ENCODE results near the gene KRTAP2-3. TPM values are rescaled to one million over a fixed set of nuclear protein-coding genes. Genes with fewer than 3 reads are reported as not detected.
"Not testable (repeated sequence)": the region's sequence is repeated elsewhere in the genome, so short reads cannot be mapped to it uniquely, and the experiment has no call there.

The KRTAP2-3 gene
- total RNA-seq, 2 donors from 2014 or later: not detected

- H3K9me3 Mint-ChIP-seq; H3K27ac Mint-ChIP-seq; H3K36me3 Mint-ChIP-seq (ENCODE audit: low read depth); H3K4me3 Mint-ChIP-seq; H3K4me1 Mint-ChIP-seq: not testable (repeated sequence)
- H3K27me3 Mint-ChIP-seq: peaks cover 26% of the 10 kb centered on the region
- ATAC-seq (replicated peaks): peak; percentile 61
These were observed 23.5 kb upstream of the KRTAP2-3 start for GRCh38 chr17:41083427-41083826.

DNA sequence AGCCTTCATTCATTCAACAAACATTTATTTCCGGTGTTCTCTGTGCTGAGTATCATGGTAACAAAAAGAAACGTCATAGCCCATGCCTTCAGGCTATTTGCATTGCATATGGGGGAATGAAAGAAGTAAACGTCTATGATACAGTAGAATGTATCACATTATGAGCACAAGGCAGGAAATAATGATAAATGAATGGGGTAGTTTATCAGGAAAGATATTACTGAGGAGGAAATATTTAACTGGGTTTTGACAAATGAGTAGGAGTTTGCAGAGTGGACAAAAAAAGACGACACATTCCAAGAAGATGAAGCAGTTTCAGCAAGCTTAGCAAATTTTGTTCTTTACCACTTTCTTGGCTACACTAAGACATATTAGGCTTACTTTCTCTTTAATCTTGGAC is 22.7 kb upstream of the KRTAP2-3 start:
- no peak for ATAC-seq (replicated peaks)
- no peak overlapping the region for H3K27ac Mint-ChIP-seq
- no peak overlapping the region for H3K4me3 Mint-ChIP-seq
- H3K27me3 Mint-ChIP-seq: peaks cover 24% of the 10 kb centered on the region
- no peaks in the 10 kb centered on the region for H3K36me3 Mint-ChIP-seq (ENCODE audit: low read depth)
- H3K9me3 Mint-ChIP-seq: no peaks in the 10 kb centered on the region
- H3K4me1 Mint-ChIP-seq: no peaks in the 10 kb centered on the region

GRCh38 chr17:41076788-41077187 is 16.9 kb upstream of the KRTAP2-3 start:
- no peak for ATAC-seq (replicated peaks)

GRCh38 chr17:41073676-41074075 is 13.8 kb upstream of the KRTAP2-3 start:
- H3K27ac Mint-ChIP-seq: no peak overlapping the region
- no peak for ATAC-seq (replicated peaks)
- no peak overlapping the region for H3K4me3 Mint-ChIP-seq
- peaks cover 14% of the 10 kb centered on the region for H3K27me3 Mint-ChIP-seq
- no peaks in the 10 kb centered on the region for H3K4me1 Mint-ChIP-seq
- no peaks in the 10 kb centered on the region for H3K36me3 Mint-ChIP-seq (ENCODE audit: low read depth)
- no peaks in the 10 kb centered on the region for H3K9me3 Mint-ChIP-seq

More at GRCh38 chr17:41076788-41077187, 16.9 kb upstream of the KRTAP2-3 start:
- no peaks in the 10 kb centered on the region for H3K36me3 Mint-ChIP-seq (ENCODE audit: low read depth)
- H3K9me3 Mint-ChIP-seq: no peaks in the 10 kb centered on the region
- no peak overlapping the region for H3K27ac Mint-ChIP-seq
- no peaks in the 10 kb centered on the region for H3K4me1 Mint-ChIP-seq
- H3K27me3 Mint-ChIP-seq: peaks cover 21% of the 10 kb centered on the region
- no peak overlapping the region for H3K4me3 Mint-ChIP-seq

- H3K27ac Mint-ChIP-seq: no peak overlapping the region
- ATAC-seq (replicated peaks): no peak
These were observed 11.9 kb upstream of the KRTAP2-3 start for GRCh38 chr17:41071606-41072360.

GRCh38 chr17:41069031-41069430 is 9.1 kb upstream of the KRTAP2-3 start:
- H3K27ac Mint-ChIP-seq: no peak overlapping the region

More at GRCh38 chr17:41071606-41072360, 11.9 kb upstream of the KRTAP2-3 start:
- Mint-ChIP-seq H3K27me3 (peaks cover 14% of the 10 kb centered on the region), H3K36me3 (ENCODE audit: low read depth) (no peaks in the 10 kb centered on the region), H3K9me3 (no peaks in the 10 kb centered on the region), H3K4me3 (no peak overlapping the region), H3K4me1 (no peaks in the 10 kb centered on the region)

GRCh38 chr17:41067281-41067680 is 7.4 kb upstream of the KRTAP2-3 start:
- Mint-ChIP-seq H3K27ac (no peak overlapping the region), H3K4me1 (peaks cover 5% of the 10 kb centered on the region), H3K9me3 (no peaks in the 10 kb centered on the region), H3K4me3 (no peak overlapping the region), H3K36me3 (ENCODE audit: low read depth) (no peaks in the 10 kb centered on the region), H3K27me3 (peaks cover 4% of the 10 kb centered on the region)
- no peak for ATAC-seq (replicated peaks)

More at GRCh38 chr17:41069031-41069430, 9.1 kb upstream of the KRTAP2-3 start:
- no peak for ATAC-seq (replicated peaks)
- no peaks in the 10 kb centered on the region for H3K9me3 Mint-ChIP-seq
- H3K4me3 Mint-ChIP-seq: no peak overlapping the region
- H3K27me3 Mint-ChIP-seq: no peaks in the 10 kb centered on the region
- H3K4me1 Mint-ChIP-seq: peaks cover 5% of the 10 kb centered on the region
- H3K36me3 Mint-ChIP-seq (ENCODE audit: low read depth): no peaks in the 10 kb centered on the region

DNA sequence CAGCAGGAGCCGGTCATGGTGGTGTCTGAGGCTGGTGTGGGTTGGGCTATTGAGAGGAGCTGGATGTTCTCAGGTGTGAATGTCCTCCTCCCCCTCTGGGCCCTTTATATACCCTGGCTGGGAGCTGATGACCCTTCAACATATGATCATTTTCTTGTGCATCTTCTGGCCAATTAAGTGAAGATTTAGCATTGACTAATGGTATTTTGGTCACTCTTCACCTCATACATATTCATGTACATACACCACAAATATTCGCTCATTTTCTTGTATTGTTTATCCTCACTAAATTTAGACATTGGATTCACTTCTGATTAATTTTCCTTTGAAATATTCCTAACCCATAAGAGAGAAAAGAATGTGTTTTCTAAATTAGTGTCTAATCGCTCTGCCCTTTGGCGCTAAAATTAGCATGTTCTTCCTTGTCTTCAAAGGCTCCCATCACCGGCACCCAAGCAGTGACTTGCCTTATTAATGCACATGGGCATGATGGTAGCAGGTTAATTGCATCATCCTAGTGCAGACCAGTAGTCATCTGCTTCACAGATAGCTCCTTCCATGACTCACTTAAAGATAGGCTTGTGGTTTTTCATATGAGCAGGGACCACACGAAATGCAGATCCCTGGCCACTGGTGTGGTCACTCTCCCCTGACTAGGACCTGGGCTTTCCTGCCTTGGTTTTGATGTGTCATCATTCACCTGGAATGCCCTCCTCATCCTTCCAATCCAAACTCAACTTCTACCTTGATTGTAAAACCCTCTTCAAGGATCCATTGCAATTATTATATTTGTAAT is 6.1 kb upstream of the KRTAP2-3 start, which contains the start of gene KRTAP2-4:
Gene KRTAP2-4 (minus strand): TSS at position 51 of the 796 bp plus-strand sequence. CDS start 34 bp downstream, at position 17.
- H3K36me3 Mint-ChIP-seq (ENCODE audit: low read depth): no peaks in the 10 kb centered on the region
- no peak within 1 kb of the TSS for H3K27ac Mint-ChIP-seq
- H3K27me3 Mint-ChIP-seq: peaks cover 12% of the 10 kb centered on the region
- no peaks in the 10 kb centered on the region for H3K9me3 Mint-ChIP-seq
- H3K4me3 Mint-ChIP-seq: no peak within 1 kb of the TSS
- peaks cover 5% of the 10 kb centered on the region for H3K4me1 Mint-ChIP-seq
- ATAC-seq (replicated peaks): peak; percentile 44

DNA sequence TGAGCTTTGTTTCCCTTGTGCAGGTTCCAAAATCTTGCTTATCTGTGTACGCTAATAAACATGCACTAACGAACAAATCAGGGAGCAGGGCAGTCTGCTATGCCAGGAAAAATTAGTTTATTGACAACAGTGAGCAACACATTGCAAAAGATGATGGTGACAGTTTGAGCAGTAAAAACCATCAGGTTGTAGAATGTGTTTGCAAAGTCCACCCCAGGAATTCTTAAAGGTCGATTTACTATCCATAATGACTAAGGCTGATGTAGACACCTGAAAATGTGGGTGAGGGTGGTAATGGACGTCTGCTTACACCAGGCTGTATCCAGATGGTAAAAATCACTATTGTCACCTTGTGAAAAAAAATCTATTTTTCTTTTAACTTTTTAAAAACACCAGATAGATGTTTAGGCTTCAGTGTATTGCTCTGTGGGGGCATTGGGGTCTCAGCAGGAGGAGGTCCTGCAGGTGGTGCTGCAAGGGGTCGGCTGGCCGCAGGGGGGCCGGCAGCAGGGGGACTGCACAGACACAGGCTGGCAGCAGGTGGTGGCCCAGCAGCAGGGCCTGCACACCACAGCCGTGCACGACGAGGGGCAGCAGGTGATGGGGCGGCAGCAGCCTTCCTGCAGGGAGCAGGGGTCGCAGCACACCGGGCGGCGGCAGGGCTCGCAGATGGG is 5.2 kb upstream of the KRTAP2-3 start:
- not testable (repeated sequence) for H3K4me1 Mint-ChIP-seq; H3K36me3 Mint-ChIP-seq (ENCODE audit: low read depth); ATAC-seq (replicated peaks); H3K9me3 Mint-ChIP-seq; H3K27ac Mint-ChIP-seq; H3K4me3 Mint-ChIP-seq
- peaks cover 20% of the 10 kb centered on the region for H3K27me3 Mint-ChIP-seq

- no peaks in the 10 kb centered on the region for H3K9me3 Mint-ChIP-seq
- ATAC-seq (replicated peaks): no peak
- no peak overlapping the region for H3K27ac Mint-ChIP-seq
- H3K4me3 Mint-ChIP-seq: no peak overlapping the region
- H3K27me3 Mint-ChIP-seq: peaks cover 23% of the 10 kb centered on the region
- H3K36me3 Mint-ChIP-seq (ENCODE audit: low read depth): no peaks in the 10 kb centered on the region
- peaks cover 5% of the 10 kb centered on the region for H3K4me1 Mint-ChIP-seq
These were observed 4.4 kb upstream of the KRTAP2-3 start for GRCh38 chr17:41064301-41064700.

DNA sequence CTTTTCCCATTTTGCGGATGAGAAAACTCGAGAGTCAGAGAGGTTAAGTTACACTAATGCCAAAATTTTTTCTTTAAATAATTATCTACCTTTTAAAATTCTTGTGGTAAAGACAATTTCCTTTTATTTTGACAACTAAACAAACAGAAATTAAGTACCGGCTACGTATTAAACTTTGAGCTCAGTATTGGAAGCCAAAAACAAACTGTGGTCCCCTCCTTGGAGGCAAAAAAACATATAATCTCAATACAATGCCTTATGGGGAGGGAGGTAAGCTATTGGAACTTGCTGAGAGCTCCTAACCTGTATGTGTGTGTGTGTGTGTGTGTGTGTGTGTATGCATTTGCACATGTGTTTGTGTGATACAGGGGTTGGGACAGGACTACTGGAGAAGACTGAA is 3.5 kb upstream of the KRTAP2-3 start:
- Mint-ChIP-seq H3K4me3 (no peak overlapping the region), H3K36me3 (ENCODE audit: low read depth) (no peaks in the 10 kb centered on the region), H3K4me1 (peaks cover 5% of the 10 kb centered on the region)

GRCh38 chr17:41061964-41062363 is 2.0 kb upstream of the KRTAP2-3 start:
- no peaks in the 10 kb centered on the region for H3K36me3 Mint-ChIP-seq (ENCODE audit: low read depth)
- ATAC-seq (replicated peaks): no peak
- H3K9me3 Mint-ChIP-seq: no peaks in the 10 kb centered on the region
- peaks cover 5% of the 10 kb centered on the region for H3K4me1 Mint-ChIP-seq
- H3K4me3 Mint-ChIP-seq: no peak overlapping the region
- H3K27ac Mint-ChIP-seq: no peak overlapping the region
- peaks cover 40% of the 10 kb centered on the region for H3K27me3 Mint-ChIP-seq

More for the DNA sequence above, 3.5 kb upstream of the KRTAP2-3 start:
- H3K9me3 Mint-ChIP-seq: no peaks in the 10 kb centered on the region
- ATAC-seq (replicated peaks): no peak
- H3K27me3 Mint-ChIP-seq: peaks cover 31% of the 10 kb centered on the region
- no peak overlapping the region for H3K27ac Mint-ChIP-seq

GRCh38 chr17:41059276-41060051 is 450 bp downstream of the KRTAP2-3 start:
- not testable (repeated sequence) for H3K9me3 Mint-ChIP-seq; H3K4me3 Mint-ChIP-seq; H3K27ac Mint-ChIP-seq; H3K4me1 Mint-ChIP-seq; H3K36me3 Mint-ChIP-seq (ENCODE audit: low read depth); ATAC-seq (replicated peaks)
- peaks cover 44% of the 10 kb centered on the region for H3K27me3 Mint-ChIP-seq

- no peak for ATAC-seq (replicated peaks)
- Mint-ChIP-seq H3K36me3 (ENCODE audit: low read depth) (no peaks in the 10 kb centered on the region), H3K9me3 (no peaks in the 10 kb centered on the region), H3K27me3 (peaks cover 43% of the 10 kb centered on the region), H3K27ac (no peak overlapping the region), H3K4me3 (no peak overlapping the region), H3K4me1 (no peaks in the 10 kb centered on the region)
These were observed 1.2 kb downstream of the KRTAP2-3 start for GRCh38 chr17:41058741-41059140.
